Measurements from ENCODE around the gene TMEM151B.

TMEM151B gene

GRCh38 chr6:44250718-44251123 lies 19.5 kb upstream of the TMEM151B start:
- DNase-seq (ENCODE audit: low read depth) = no peak

DNA sequence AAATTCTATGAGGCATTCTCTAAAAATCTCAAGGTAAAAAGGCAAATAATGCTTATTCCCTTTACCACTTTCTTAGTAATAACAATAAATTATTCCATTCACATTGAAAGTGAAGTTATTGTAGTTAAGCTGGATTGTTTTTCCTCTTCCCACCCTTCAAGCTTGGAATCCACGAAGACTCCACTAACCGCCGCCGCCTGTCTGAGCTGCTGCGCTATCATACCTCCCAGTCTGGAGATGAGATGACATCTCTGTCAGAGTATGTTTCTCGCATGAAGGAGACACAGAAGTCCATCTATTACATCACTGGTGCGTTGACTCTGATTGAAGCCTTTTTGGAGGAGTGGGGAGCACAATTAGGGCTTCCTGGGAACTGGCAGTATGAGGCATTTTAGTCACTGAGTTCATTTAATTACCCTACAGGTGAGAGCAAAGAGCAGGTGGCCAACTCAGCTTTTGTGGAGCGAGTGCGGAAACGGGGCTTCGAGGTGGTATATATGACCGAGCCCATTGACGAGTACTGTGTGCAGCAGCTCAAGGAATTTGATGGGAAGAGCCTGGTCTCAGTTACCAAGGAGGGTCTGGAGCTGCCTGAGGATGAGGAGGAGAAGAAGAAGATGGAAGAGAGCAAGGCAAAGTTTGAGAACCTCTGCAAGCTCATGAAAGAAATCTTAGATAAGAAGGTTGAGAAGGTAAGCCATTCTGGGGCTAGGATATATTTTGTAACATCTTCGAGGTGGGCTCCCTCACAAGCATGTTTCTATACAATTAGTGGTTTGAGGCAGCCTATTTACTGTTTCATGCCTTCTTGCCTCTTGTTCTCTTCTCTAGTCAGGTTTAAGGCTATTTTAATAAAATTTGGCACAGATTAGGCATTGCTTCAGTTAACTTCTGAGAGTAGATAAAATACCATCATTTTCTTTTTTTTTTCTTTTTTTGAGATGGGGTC lies 18.4 kb upstream of the TMEM151B start:
- DNase-seq (ENCODE audit: low read depth) = no peak

- DNase-seq (ENCODE audit: low read depth) = peak; percentile 47
Observed at GRCh38 chr6:44253307-44254101, 16.7 kb upstream of the TMEM151B start.

- no peak for DNase-seq (ENCODE audit: low read depth)
Observed at GRCh38 chr6:44254191-44255104, 15.8 kb upstream of the TMEM151B start.

- no peak for DNase-seq (ENCODE audit: low read depth)
Observed at GRCh38 chr6:44255105-44255808, 15.0 kb upstream of the TMEM151B start.

- DNase-seq (ENCODE audit: low read depth) = no peak
Observed at GRCh38 chr6:44255871-44256774, 14.1 kb upstream of the TMEM151B start.

- no peak for DNase-seq (ENCODE audit: low read depth)
Observed at GRCh38 chr6:44256775-44257024, 13.6 kb upstream of the TMEM151B start.

GRCh38 chr6:44257025-44257752 lies 13.1 kb upstream of the TMEM151B start, which contains the start of gene SLC35B2:
TSS of gene SLC35B2 (minus strand) at chr6:44257528. CDS start at chr6:44257410, 118 bp downstream.
- DNase-seq (ENCODE audit: low read depth) = peak; percentile 54

DNA sequence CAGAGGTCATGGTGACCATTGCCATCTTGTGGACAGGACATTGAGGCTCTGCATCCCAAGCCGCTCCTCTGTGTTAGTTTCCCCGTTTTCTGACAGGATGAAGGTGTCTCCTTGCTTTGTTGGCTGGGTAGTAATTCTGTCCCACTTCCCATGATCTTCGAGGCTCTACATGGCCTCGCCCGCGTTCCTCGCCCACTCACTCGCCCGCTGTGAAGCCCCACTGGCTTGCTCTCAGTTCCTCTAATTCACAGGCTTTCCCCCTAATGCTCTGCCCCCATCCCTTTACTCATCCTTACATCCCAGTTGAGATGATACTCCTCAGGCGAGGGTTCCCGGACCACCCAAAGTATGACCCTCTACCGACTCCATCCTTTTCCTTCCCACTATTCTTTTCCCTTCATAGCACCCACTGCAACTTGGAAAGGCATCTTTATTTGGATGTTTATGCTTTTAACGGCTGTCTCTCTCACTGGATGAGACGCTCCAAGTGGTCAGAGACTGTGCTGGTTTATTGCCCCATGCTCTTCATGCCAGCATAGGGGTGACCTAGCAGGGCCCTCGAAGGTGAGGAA lies 12.4 kb upstream of the TMEM151B start:
- no peak for DNase-seq (ENCODE audit: low read depth)

GRCh38 chr6:44258325-44258863 lies 11.9 kb upstream of the TMEM151B start:
- DNase-seq (ENCODE audit: low read depth) = no peak

GRCh38 chr6:44258921-44259320 lies 11.3 kb upstream of the TMEM151B start:
- DNase-seq (ENCODE audit: low read depth) = no peak

- DNase-seq (ENCODE audit: low read depth) = no peak
Observed at GRCh38 chr6:44260011-44260410, 10.2 kb upstream of the TMEM151B start.

DNA sequence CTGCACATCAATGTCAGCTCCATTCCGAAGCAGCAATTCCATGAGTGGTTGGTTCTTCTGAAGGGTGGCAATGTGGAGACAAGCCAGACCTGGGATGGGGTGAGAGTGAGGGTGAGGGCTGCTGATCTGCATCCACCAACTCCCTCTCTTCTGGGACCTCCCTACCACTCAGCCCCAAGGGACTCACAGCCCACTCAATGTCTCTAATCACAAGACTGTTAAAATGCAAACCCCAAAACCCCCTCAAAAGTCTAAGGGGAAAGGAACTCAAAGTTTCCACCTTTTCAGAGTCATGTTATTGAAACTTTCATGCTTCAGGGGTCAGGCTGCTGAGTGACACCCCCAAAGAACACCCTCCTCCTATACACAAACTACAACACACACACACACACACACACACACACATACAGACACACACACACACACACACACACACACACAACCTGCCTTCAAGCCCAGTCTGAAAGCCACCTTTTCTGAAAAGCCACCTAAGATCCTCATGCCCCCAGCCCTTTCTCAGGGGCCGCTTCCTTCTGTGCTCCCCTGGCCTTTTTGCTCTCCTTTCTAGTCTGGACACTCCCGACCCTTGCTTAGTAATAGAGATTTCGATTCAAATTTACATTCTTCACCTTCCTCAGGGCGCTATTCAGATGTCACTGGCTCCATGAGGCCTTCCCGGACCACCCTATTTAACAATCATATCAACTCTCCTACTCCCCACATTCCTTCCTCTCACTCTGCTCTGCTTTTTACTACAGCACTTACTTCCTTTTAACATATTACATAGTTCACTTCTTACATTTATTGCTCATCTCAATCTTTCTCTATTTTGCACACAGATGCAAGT lies 9.6 kb upstream of the TMEM151B start:
- DNase-seq (ENCODE audit: low read depth) = no peak

DNA sequence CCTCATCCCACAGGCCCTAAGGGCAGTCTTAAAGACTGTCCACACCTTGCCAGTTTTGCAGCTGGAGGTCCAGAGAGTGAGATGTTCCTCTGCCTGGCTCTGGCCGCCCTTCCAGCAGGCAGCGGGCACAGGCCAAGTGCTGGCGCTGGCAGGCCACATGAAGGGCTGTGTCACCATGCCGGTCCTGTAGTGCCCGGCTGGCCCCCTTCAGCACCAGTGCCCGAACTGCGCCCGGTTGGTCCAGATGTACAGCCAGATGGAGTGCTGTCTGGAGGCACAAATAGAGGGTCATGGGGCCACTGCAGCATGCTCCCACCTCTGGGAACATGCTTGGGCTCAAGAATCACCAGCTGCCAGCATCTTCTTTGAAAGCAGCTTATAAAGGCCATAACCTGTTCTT lies 8.7 kb upstream of the TMEM151B start:
- no peak for DNase-seq (ENCODE audit: low read depth)

- no peak for DNase-seq (ENCODE audit: low read depth)
Observed at GRCh38 chr6:44262467-44263353, 7.5 kb upstream of the TMEM151B start.

DNA sequence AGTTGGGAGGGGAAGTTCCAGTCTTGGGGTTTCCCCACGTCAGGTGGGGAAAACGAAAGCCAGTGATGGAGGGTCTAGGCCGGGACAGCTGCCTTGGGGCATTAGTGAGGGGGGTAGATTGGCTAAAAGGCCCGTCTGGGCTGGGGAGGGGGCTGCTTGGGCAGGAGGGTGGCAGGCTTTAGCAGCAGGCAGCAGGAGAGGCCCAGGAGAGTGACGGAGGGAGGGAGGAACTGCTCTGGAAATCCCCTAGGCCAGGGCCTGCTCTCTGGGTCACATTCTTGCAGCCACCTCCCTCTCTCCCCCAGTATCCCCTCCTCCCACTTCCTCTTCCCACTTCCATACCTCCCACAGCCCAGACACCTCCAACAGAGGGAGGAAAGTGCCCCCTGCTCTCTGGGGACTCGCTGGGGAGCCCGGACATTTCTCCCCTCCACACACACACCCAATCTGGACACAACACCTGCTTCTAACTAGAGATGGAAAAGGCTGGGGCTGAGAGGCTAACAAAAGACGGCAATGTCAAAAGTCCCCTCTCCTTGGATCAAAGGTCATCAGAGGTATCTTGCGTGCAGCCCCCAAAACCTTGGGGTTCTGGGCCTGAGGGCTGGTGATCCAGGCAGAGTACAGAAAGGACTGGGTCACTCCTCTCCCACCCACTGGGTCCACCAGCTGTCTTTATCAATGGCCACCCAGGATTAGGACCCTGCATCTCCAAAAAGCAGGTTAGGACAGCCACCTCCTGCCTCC lies 6.7 kb upstream of the TMEM151B start:
- DNase-seq (ENCODE audit: low read depth) = no peak
